HepG2 (cell line): Measurements from ENCODE around the gene TCFL5.

Experiments
- EP300 ChIP-seq, 3 experiments: sonication (generic) in 1 of 3; formaldehyde crosslinking in 1 of 3; IDR thresholded peaks; 2 replicates each; pipeline versions ENCODE4 v1.5.1 to v1.6.1; 2011 to 2020; ENCODE audit warnings: low read depth in 2 of 3, low read length in 2 of 3, borderline replicate concordance in 1 of 3, improper control_type of control experiment in 1 of 3, mild to moderate bottlenecking in 1 of 3, missing genetic modification reagents in 1 of 3, moderate library complexity in 1 of 3
- NFE2L1 ChIP-seq: sonication (generic); formaldehyde crosslinking; IDR thresholded peaks from 2 replicates; pipeline ENCODE4 v1.4.0; 2020; ENCODE audit warnings: missing genetic modification reagents, mild to moderate bottlenecking, borderline replicate concordance
- NR3C1 ChIP-seq: sonication (generic); formaldehyde crosslinking; IDR thresholded peaks from 2 replicates; pipeline ENCODE4 v1.4.0; 2020; ENCODE audit warnings: missing genetic modification reagents
- SMARCC2 ChIP-seq: fragments of 450-650 bp; IDR thresholded peaks from 2 replicates; pipeline ENCODE4 v1.6.1; 2017; ENCODE audit warnings: antibody characterized with exemption, mild to moderate bottlenecking
- TCF7L2 ChIP-seq: IDR thresholded peaks from 2 replicates; pipeline ENCODE4 v1.6.1; 2011; ENCODE audit warnings: mild to moderate bottlenecking, low read depth, low read length, moderate library complexity
- TF ChIP-seq, protein P1 (sequence below): sonication (generic); formaldehyde crosslinking; IDR thresholded peaks from 2 replicates; pipeline ENCODE4 v1.5.0; 2020; ENCODE audit warnings: mild to moderate bottlenecking, missing genetic modification reagents, moderate library complexity
- TF ChIP-seq, protein P2 (sequence below): sonication (generic); formaldehyde crosslinking; IDR thresholded peaks from 2 replicates; pipeline ENCODE4 v1.8.0; 2022; ENCODE audit warnings: mild to moderate bottlenecking, missing genetic modification reagents, borderline replicate concordance

DNA sequence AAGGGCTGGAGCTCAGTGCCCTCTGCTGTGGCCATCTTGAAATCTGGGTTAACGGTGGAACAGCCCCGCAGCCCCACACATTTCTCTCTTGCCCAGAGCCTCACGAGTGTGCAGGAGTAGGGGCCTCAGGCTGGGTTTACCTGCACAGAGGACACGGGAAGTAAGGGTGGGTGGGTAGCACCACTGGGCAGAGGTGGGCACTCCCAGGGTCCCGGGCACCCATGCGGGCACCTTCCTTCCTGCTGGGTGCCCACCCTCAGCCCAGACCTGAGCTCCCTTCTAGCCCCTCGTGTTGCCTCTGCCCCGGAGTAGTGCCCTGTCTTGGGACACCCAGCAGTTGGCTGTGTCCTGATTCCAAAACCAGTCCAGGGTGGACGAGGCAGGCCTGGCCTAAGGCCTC is 33.6 kb downstream of the TCFL5 start:
- no peak for TF ChIP-seq EP300 (IDR thresholded peaks at IDR 0.05; ENCODE audit: low read depth in 2 of 2, low read length in 2 of 2)
- TF ChIP-seq EP300 (CRISPR knock-in tag; IDR thresholded peaks at IDR 0.05; ENCODE audit: borderline replicate concordance), result no peak
- TF ChIP-seq SMARCC2, result no peak
- no peak for TF ChIP-seq NR3C1
- TF ChIP-seq, protein P1, sequence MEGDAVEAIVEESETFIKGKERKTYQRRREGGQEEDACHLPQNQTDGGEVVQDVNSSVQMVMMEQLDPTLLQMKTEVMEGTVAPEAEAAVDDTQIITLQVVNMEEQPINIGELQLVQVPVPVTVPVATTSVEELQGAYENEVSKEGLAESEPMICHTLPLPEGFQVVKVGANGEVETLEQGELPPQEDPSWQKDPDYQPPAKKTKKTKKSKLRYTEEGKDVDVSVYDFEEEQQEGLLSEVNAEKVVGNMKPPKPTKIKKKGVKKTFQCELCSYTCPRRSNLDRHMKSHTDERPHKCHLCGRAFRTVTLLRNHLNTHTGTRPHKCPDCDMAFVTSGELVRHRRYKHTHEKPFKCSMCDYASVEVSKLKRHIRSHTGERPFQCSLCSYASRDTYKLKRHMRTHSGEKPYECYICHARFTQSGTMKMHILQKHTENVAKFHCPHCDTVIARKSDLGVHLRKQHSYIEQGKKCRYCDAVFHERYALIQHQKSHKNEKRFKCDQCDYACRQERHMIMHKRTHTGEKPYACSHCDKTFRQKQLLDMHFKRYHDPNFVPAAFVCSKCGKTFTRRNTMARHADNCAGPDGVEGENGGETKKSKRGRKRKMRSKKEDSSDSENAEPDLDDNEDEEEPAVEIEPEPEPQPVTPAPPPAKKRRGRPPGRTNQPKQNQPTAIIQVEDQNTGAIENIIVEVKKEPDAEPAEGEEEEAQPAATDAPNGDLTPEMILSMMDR (CRISPR knock-in tag), result no peak
- no peak for TF ChIP-seq NFE2L1 (CRISPR knock-in tag)
- no peak for TF ChIP-seq TCF7L2
- TF ChIP-seq, protein P2, sequence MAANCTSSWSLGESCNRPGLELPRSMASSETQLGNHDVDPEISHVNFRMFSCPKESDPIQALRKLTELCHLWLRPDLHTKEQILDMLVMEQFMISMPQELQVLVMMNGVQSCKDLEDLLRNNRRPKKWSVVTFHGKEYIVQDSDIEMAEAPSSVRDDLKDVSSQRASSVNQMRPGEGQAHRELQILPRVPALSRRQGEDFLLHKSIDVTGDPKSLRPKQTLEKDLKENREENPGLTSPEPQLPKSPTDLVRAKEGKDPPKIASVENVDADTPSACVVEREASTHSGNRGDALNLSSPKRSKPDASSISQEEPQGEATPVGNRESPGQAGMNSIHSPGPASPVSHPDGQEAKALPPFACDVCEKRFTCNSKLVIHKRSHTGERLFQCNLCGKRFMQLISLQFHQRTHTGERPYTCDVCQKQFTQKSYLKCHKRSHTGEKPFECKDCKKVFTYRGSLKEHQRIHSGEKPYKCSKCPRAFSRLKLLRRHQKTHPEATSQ (CRISPR knock-in tag), result no peak
